COLO668 (cell line): ENCODE data around the gene AKT3.

Source experiments
- DNase-seq: peaks from one replicate; lab custom pipeline; 2025; ENCODE audit not compliant: unreplicated experiment; lab: John Stamatoyannopoulos, UW

AKT3 gene

DNA sequence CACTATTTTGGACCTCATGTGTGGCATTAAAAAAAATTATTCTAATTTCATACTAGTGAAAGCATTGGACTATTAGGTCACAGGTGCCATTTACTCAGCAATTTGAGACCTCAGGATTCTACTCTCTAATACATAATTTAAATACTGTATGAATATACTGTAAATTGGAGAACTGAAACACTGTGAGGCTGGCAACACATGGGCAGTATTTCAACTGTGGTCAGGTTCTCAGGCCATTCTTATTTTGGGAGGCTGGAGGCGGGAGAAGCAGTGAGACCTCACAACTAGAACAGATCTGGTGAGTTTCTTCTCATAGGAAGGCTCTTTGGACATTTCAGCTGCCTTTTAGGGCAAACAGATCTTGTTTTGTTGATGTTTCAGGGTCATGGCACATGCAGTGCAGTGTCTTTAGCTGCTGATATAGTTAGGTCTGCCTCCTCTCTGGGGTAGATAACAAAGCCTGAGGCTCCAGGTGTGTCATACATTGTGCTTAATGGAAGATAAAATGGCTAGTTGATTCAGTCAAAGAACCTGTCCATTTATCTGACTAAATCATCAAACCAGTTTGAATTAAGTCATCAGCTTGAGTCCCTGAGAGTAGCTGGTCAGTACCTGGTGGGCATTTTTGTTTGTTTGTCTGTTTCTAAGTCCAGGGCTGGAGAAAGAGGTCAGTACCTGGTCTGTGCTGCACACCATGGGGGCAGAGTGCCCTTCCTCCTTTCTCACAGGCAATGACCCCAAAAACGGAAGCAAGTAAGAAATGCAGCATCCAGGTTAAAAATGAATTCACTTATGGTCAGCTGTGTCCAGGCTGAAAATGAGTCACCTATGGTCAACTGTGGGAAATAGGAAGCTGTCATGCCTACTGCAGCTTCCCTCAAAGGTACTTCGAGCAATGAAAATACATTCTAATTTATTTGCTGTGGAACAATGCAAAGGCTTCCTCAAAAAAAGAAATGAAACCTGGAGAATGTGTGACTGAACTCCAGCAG is 378.0 kb downstream of the AKT3 start:
- no peak for DNase-seq

DNA sequence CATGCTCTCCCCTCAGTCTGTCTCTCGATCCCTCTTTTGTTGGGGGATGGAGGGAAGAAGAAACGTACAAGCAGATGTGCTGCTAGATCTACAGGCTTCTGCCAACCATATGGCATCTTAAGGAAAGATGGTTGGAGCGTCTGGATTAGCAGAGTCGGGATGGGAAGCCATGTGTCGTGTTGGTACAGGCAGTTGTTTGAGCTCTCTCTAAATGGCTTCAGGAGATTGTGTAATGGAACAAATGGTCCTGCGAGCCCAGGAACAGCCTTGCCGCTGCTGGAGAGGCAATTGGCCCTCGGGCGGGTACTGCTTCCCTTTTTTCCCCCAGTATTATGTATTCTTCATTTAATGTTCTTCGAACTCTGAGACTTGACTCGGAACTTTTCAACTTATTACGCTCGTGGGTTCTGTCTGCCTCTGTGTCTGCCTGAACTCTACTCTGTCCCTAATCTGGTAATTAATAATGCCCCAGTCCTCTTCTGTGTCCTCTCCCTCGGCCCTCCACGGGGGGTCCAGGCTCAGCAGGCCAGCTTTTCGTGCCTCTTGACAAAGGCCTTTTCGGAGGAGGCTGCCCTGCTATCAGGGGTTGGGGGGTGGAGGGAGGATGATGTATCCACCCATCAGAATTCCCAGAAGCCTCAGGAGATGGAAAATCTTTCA is 378.9 kb downstream of the AKT3 start:
- DNase-seq: no peak

DNA sequence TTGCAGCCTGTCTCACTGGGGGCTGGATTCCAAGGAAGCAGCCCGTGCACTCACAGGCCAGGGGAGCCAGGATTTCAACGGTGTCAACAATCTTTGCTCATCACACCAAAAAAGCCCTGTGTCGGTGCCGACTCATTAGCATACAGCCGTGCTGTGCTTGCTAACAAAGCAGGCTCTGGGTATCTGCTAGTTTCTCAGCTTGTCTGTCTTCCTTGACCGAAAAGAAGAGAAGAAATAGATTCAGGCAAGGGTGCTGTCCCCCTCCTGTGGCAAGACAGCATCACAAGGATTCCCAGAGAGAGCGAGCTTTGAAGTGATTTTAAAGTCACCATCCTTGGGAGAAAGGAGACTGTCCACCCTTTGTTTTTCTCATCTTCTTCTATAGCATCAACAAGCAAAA is 379.5 kb downstream of the AKT3 start:
- DNase-seq: no peak

DNA sequence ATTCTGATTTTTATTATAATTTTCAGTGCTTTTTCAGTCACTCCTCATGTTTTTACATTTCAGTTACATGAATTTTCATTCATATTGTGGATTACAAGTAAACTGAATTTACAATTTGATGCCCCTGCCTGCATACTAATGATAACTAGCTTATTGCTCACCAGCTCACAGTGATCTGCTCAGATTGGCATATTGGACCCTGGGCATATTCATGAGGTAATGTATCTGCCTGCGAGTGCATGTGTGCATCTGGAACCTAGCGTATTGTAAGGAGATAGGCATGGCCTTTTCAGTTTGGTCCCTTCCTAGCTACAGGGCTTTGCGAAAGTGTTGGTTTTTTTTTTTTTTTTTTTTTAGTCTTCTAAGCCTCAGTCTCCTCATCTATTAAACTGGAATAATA is 380.5 kb downstream of the AKT3 start:
- no peak for DNase-seq

DNA sequence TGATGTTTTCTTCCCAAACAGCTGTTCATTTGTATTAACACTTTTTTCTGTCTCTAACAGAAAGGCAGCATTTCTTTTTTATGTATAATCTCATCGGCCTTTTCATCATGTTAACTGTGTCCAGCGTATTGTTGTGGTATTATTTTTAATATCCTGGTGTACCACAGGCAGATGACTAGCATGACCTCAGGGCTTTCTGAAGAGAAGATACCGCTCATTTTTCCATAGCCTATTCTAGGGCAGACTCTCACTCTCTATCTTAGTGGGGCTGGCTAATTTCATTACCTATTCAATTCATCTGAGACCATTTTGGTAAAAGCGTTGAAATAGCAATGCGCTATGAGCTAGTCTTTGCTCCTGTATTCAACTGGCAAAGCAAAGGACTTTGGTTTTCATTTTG is 384.3 kb downstream of the AKT3 start:
- DNase-seq: no peak

DNA sequence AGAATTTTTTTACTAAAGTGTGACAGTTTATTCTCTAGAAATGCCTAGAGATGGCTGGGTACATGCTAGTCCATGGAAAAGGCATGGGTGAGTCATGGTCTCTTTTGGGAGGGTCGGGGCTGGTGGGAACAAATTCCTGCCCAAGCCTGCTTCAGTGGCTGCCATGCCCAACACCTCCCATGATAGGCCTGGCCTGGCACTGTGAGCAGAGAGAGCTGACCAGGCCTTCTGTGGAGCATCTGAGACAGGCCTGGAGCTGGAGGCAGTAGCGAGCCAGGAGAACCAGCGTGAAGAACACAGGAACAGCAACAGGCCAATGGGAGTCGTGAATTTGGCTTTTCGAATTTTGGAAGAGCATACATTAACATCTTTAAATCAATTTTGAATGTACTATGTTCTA is 385.0 kb downstream of the AKT3 start:
- DNase-seq: no peak

DNA sequence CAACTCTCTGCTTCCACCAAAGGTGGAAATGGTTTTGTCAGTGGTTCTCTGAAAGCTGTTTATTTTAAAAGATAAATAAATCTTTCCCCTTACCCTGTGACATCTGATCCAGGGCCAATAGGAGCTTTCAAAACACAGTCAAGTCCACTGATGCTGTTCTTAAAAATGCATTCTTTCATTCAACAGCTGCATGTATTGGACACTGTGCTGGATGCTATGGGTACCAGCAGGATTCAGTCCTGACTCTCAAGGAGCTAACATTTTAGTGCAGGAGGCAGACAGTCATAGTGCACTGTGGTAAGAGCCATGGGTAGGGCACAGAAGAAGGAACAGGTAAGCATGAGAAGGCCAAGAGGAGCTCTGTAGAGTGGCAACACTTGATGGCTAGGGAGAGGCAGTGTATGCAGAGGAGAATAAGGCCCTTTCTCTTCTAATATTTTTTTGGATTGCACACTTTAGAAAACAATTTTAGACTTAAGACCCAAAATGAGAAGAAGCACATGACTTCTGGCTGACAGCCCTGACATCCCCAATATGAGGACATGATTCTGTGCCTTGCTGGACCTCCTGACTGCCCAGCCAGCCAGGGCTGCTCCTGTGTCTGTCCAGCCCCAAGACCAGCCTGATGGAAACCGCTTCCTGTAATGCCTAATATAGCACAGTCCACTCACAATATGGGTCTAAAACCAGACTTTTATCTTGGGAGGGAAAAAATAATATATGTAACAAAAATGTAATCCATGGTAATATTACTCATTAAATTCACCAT is 386.9 kb downstream of the AKT3 start:
- no peak for DNase-seq

DNA sequence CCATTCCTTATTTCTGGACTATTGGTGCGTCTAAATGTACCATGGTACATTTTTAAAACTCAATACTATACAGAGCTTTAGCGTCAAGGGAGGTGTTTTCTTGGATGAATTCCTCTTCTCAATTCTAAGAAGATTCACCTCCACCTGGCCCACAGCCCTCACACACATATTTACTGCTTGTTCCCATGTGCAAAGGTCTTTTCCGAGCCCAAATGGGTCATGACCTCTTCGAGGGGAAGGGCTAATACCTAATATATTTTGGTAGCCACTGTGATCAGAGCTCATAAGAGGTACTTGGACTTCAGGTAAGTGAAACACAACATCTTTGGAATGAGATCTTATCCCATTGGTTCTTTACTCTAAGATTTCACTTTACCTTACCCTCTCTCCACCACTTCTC is 388.3 kb downstream of the AKT3 start:
- DNase-seq: no peak

DNA sequence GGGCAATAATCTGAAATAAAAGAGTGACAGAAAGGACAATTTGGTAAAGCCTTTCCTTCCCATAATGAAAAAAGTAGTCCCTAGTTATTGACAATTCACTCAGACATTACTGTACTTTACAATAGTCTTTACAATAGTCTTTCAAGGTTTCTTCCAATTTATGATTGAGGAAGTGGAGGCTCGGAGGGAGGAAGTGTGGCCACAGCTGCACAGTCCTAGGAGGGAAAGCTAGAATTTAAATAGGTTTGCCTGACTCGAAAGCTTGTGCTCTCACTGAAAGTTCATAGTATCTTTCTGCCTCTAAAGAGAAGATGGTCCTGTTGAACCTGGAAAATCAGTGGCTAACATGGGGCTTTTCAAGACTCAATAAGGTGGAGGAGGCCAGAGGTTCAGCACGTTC is 391.0 kb downstream of the AKT3 start:
- DNase-seq: no peak

DNA sequence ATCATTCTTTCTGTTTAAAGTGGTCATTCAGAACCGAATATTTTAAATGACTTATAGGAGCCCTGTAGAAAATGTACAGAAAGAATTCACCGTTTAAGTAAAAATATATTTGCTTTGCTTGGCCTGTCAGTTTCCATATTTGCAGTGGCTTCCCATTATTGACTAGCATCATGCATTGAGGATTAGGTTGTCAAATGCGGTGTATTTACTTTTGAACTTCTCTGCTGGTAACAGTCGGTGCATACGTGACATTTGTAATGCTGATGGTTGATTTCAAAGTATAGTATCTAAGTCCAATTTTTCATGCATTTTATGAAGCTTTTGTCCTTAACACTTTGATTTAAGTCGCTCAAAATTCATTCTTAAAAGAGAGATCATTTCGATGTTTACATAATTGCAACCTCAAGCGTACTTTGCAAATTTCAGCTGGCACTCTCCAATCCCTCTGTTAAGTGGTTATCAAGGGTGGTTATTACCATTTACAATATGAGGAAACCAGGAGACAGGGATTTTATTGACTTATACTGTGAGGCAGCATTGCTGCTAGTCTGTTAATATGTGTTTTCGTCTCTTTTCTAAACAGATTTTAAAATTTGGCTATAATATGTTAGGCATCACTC is 392.6 kb downstream of the AKT3 start:
- no peak for DNase-seq

DNA sequence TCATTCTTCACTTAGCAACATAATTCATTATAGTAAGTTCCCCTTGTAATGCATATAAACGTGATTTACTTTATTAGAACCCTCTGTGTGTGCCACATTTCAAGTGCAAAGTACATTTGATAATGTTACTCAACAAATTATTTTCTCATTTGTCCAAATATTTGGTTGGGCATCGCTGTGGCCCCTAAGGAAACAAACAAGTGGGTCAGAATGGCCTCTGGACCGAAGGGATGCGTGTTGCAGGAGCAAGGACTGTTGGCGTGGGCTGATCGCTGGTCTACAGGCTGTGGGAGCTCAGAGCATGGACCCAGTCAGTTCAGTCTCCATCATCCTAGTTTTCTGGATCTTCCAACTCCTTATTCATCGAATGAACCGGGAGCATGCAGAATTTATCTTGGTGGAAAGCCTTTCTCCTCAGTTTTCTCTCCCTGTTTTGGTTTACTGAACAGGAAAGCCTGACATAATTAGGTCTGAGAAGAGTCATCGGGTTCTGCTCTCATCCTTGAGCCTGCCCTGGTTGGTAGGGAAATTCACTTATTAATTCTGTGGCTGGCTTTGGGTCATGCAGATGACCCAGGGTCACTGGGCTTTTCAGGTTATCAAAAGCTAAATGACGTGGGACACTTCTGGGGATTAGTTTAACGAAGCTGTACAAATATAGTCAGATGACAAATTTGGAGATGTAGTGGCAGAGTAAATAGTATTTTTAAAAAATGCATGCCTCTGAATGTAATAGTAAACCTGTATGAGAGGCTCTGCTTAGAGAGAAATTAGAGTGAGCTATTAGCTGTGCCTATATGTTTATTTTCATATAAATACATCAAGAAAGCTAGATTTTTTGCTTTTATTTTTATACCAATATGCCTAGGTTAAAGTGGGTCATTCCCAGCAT is 394.0 kb downstream of the AKT3 start:
- DNase-seq: no peak

DNA sequence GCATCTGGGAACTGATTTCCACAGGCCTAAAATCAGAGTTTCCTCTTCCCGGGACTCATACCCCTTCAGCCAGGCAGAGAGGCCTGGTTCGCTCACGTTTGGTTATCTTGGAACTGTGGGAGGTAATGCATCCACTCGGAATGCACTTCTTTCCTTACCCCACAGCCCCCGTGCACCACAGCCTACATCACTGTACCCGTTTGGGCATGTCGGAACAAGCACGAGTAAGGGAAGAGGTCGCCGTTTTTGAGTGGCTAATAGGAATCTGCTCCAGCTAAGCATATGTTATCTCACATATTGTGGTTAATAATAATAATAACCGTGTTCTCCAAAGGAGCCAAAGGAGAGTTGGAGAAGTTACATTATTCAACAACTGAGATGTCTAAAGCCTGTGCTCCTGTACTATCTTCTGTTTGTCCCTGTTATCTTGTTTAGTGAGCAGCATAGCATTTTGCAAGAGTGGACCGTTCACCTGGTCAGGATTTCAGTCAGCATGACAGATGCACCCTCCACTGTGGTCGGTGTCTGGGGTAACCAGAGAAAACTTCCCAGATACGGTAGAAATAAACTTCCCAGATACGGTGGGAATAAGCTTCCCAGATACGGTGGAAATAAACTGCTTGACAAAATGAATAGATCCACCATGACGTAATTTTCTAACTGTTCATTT is 395.6 kb downstream of the AKT3 start:
- DNase-seq: no peak

DNA sequence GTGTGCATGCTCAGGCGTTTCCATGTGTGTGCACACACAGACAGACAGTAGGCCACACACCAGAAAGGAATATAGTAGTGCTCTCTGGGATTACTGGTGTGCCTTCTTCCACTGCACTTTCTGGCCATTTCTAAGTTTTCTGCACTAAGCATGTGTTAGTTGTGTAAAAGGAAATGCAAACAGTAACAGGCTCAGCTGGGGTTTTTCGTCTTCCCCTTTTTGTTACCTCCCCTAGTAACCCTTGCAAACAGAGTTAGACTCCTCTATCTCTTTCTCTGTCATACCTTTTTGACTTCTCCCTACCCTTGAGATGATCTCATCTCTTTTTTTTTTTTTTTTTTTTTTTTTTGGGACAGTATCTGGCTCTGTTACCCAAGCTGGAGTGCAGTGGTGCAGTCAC is 398.0 kb downstream of the AKT3 start:
- DNase-seq: no peak

DNA sequence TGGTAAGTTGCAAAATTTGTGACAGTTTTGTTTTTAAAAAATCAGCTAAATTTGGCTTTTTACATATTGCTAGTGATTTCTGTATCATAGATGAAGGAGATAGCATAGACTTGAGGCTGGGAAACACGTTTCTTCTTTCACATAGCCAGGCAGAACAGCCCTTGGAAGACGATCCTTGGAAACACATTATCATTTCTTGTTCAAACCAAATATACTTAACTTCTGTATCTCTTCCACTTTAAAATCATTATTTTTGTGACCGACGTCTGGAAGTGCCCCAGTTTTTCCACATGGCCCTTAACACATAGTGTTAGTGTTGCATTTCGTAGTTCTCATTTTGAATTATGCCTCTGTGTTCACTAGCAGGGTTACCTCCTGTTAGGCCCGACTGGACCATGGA is 400.7 kb downstream of the AKT3 start:
- DNase-seq: no peak

DNA sequence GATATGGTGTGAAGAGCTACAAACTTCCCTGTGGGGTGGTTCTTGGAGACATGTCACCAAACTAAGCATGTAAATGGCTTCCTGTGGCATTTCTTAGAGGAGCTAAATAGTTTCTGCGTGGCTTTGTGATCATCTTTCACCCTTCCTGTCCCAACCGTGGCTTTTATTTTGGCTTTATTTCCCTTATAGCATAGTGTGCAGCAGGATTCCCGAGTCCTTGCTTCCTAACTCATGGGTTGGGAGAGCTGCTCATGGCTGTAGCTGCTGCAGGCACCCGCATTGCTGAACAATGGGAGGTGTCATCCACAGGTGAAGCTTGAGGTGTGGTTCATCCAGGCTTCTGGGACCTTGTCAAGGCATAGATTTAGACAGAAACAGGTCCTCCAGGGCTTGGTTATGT is 402.2 kb downstream of the AKT3 start:
- DNase-seq: no peak

DNA sequence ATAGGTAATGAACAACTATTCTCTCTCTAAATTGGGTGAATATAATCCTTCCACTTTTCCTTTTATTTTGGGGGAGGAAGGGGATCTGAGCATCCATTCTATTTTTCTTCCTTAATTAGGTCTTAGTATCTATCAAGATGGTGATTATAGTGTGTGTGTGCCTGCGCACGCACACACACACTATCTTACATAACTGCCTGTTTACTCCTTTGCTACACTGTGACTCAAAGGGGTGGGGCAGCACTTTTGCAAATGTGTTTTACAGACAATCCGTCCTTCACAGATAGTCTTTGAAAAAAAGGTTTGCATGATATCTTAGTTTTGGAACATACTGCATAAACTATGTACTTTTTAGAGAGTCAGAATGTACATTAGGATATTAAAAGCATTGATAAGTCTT is 402.7 kb downstream of the AKT3 start:
- DNase-seq: no peak

DNA sequence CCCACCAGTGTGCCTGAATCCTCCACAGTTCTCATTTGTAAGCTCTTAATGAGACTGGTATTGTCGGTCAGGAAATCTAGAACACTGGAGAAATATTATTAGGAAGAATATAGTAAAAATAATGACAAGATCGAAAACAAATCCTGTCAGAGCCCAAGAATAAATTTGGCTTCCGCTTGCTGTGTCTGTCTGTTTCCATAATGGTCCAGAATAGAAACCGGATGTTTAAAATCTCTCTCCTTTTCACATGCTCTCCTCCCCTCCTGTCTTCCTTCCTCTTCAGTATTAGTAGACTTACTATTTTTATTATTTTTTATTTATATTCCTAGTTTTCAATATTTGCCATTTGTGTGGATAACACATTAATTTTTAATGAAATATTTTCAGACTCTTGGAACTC is 406.5 kb downstream of the AKT3 start:
- no peak for DNase-seq

DNA sequence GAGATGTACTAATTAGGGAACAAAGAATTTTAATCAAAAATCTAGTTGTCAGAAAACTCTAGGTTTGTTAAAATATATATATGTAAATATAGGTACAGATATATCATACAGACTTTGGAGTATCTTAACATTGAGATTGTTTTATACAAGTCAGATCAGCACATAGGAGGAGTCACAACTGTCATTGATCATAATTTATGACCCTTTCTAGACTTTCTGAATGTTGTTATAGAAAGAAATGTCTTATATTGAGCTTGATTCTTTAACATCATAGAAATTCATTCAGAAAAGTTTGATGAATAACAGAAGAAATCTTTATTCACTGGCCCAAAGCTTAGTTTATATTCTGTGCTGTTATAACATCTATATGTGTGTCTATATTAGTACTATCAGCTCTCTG is 408.4 kb downstream of the AKT3 start:
- no peak for DNase-seq

DNA sequence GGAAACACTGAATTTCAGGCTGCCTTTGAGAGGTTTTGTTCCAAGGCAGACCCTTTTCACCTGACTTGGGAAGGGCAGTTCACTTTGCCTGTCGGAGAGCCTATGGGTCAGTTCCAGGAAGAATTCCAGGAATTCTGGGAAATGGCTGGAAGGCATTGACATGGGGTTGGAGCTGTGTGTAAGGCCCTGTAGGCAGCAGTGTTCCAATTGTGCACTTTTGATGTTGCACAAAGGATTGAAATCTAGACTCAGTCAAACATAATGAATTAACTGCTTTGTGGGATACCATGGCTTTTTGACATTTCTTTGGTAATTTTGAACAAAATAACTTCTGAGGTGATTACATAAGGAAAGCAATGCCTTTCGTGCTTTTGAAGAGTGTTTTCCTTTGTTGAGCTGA is 409.6 kb downstream of the AKT3 start:
- no peak for DNase-seq

DNA sequence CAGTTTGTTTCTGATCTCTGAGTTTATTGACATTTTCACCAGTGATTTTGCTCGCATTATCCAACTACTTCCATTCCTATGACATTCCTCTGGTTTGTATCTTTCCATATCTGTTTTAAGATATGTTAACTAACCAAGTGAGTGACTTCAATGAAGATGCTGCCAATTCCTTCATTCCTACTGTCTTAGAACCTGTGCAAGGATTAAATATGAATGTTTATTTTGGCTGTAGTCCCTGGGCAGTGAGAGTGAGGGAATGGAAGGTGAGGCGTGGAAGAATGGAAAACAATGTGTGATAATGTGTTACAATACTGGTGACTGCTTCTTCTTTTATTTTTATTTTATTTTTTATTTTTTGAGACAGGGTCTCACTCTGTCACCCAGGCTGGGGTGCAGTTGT is 411.2 kb downstream of the AKT3 start:
- DNase-seq: no peak
